ENCODE results near the gene CAMTA1.

Gene CAMTA1

GRCh38 chr1:7010534-7011200, 225.4 kb downstream of the CAMTA1 start:
- no peak for DNase-seq

GRCh38 chr1:7011826-7012225, 226.6 kb downstream of the CAMTA1 start:
- no peak for DNase-seq

DNA sequence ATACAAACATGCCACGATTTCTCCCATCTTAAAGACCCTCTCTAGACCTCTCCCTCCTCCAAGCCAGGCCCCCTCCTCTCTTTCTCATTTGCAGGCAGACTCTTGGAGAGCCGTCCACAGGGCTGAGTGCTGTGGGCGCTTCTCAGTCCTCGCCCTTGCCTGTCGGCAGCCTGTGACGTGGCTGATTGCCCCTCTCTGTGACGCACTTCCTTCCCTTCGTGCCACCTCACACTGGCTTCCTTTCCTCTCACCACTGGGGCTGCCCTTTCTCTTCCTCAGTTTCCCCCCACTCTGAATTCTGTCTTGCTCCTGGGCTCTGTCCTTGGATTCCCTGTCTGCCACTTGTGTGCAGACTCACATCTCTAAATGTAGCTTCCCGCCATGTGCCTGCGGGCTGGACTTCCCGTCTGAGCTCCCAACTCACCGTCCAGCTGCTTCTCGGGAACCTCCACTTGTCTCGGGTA, 227.2 kb downstream of the CAMTA1 start:
- DNase-seq: no peak

- no peak for DNase-seq
Measured at GRCh38 chr1:7013833-7014639, 228.8 kb downstream of the CAMTA1 start.

DNA sequence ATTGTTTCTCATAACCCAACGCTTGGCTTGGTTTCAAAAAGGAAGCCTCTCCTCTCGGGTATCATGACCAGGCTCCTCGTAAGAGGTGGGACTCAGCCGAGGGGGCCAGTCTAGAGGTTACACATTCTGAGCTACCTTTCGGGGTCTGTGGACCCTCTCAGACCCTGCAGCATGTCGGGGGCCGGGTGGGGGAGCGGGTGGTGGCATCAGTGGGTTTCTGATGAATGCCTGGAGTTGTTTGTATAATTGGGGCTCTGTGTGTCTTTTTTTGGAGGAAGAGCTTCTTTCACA, 229.3 kb downstream of the CAMTA1 start:
- DNase-seq: no peak

DNA sequence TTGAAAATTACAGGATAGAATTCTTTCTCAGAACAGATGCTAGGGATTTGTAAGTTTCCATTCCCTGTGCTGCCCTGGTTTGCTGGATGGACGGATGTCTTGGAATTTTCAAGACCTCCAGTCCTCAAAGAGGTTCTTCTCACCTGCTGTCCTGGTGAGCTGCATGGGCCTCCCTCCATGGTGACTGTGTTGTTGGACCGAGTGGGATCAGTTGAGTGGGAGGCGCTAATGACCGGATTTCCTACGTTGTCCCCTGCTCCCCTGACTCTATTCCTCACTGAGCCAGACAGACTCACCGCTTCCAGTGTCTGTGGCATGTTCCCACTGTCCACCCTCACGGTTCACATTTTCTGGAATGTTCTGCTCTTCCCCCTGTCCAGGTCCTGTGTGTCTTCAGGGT, 229.8 kb downstream of the CAMTA1 start:
- DNase-seq: no peak

DNA sequence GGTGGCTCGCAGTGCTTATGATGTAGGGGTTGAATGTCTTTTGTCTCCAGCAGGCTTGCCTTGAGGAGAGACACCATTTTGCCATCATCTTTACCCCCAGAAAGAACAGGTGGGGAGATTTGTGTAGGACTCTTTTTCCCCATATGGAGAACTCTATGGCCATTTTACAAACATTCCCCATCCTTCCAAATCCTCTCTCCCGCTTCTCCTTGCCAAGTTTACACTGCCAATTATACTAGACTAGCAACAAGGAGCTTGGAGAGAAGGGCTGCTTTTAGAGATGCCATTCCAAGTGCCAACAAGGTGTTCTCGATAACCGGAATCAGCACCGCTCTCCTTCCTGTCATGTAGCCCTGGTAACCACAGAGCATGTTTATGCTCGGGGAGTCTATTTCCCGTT, 233.1 kb downstream of the CAMTA1 start:
- no peak for DNase-seq

DNA sequence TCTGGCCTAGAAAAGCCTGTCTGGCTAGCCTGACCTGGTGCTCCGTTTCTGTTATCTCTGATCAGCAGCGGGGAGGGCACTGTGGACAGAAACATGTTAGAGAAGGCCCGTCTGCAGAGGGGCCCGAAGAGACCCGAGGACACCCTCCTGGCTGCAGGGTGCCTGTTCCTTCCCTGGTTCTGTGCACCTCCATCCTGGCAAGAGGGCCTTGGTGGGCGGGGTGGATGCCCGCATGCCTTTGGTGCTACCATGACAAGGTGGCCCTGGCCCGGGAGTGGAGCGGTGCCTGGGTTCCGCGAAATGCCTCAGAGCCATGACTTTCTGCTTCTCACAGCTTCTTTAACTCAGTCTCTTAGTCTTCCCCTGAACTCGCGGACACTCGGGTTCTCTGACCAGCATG, 233.6 kb downstream of the CAMTA1 start:
- no peak for DNase-seq

GRCh38 chr1:7019510-7019909, 234.3 kb downstream of the CAMTA1 start:
- no peak for DNase-seq

DNA sequence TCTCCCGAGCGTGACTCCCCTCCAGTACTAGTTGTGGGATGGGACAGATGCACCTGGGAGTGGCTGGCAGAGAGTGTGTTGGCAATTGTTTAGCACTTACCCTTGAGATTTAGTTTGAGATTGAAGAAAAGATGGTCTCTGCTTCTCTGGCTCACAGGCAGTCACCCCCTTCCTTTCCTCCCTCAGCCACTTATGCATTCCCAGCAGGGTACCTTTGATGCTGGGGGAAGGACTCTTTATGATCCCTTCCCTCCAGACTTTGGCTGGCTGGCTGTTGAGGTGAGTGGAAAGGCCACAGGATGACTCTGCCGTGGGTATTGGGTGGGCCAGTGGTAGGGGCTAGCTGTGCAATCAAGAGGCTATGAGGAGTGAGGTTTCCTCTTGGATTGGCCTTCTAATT, 236.8 kb downstream of the CAMTA1 start:
- no peak for DNase-seq

GRCh38 chr1:7025013-7025412, 239.8 kb downstream of the CAMTA1 start:
- no peak for DNase-seq

DNA sequence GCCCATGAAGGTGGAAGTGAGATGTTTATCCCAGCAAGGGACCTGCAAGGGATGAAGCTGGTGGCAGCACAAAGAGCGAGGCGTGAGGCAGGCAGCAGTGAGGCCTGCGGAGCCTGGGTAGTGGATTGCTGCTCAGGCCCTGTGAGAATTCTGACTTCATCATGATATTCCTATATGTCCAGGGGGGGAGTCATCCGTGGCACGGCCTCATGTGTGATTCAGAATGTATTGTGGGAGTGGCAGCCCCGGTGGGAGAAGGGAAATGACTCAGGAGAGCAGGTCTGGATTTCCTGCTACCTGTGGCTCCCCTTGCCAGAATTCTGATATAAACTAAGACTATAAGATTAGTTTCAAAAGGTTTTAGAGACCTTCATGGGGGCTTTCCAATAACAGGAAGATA, 240.9 kb downstream of the CAMTA1 start:
- no peak for DNase-seq

GRCh38 chr1:7032992-7033391, 247.7 kb downstream of the CAMTA1 start:
- DNase-seq: no peak

DNA sequence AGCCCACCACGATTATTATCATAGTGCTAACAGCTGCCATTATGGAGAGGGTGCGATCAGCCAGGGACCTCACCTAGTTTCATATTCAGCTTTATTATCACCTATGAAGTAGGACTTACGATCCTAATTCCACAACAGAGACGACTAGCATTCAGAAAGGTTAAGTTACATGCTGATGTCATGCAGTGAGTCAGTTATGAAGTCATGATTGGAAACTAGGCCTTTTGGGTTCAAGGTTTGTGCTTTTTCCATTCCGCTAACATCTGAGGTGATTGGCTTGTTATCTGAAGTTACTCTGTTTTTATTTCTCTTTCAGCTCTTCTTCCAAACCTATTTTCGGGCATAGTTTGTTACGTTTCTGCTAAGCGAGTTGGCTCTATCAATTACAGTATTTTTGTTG, 251.1 kb downstream of the CAMTA1 start:
- no peak for DNase-seq

GRCh38 chr1:7039590-7040220, 254.5 kb downstream of the CAMTA1 start:
- DNase-seq: no peak

DNA sequence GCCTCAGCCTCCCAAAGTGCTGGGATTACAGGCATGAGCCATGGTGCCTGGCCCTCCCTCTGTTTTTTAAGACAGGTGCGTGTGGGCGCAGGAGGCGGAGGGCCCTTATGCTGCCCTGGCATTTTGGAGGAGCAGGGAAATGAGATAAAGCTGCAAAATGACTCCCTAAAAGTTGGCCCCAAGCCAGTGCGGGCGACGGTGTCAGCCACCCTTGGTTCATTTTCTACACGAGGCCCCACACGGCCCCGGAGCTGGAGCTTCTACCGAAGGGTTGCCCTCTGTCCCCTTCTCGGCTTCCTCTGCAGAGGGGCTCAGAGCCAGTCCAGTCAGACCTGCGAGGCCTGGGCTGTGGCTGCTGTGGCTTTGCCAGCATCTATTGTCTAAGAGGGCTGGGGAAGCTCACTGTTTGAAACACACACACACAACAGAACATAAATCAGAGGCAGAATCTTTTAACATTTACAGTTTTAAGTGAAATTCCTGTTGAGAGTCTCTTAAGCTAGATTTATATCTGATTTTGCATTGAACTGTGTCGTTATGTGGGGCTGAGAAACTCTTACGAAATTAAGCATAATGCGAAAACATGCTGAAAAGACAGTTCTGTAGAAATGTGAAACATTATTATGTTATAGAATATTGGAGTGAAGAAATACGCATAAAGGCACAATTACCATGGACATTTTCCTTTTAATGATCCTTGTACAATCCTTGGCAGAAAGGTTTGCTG, 255.9 kb downstream of the CAMTA1 start:
- no peak for DNase-seq

DNA sequence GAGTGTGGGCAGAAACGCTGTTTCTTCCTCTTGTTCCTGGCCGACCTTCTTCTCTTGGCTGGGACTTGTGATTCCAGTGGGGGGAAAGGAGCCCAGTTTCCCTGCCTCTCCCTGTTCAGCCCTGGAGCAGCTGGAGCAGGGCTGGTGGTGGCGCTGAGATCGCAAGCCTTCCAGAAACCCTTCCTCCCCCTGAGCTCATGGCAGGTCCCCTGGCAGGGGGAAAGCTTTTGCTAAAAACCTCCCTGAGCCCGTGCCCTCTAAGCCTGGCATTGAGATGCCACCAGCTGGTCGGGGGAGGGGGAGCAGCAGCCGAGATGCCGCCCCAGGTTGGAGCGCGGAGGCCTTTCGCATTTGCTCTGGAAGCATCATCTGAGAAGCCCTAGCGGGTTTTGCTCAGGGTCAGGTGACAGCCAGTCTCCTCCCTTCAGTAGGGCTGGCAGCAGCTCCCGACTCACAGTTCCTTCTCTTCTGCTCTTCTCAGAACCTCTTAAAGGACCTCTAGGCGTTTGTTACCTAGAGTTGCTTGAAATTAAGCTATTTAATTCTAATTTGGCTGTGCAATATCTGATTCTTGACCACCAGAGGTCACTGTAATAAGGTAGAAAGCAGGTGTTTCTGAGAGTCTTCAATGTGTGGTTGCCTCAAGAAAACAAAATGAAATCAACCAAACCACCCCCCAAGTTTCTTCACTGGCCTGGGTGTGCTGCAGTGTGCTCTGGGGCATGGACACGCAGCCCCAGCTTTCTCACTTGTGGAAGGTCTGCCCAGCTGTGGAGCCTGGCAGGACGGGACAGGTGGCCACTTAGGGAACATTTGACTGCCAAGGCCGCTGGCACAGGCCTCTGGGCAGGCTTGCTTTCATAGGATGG, 257.3 kb downstream of the CAMTA1 start:
- no peak for DNase-seq

- DNase-seq: no peak
Measured at GRCh38 chr1:7043191-7043549, 257.9 kb downstream of the CAMTA1 start.

DNA sequence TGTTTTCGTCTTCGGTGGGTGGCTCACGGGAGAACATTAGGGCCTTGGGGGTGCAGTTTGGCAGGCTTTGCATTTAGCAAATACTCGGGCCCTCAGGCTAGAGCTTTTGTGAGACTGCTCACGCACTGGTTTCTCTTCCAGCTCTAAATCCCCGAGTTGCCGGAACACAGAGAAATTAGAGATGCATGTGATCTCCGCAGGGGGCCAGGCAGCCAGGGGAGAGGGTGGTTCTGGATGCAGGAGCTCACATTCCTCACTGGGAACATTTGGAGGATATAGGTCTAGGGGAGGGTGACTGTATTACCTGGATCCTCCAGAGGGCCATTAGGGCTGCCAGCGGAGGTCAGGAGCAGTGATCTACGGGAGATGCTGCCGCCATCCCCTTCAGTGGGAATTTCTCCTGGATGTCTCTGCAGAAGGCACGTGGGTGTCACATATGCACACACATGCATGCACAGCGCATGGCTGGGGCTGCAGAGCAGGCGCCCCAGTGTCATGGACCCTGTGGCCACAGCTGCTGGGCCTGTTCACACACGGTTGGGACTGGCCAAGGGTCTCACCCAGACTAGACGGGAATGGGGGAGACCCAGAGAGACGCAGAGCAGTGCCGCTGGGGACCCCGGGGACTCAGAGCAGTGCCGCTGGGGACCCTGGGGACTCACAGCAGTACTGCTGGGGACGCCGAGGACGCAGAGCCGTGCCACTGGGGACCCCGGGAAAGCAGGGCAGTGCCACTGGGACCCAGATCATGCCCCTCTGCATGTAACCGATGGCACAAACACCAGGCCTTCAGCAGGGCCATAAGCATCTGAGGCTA, 258.7 kb downstream of the CAMTA1 start:
- no peak for DNase-seq

GRCh38 chr1:7045897-7046296, 260.6 kb downstream of the CAMTA1 start:
- no peak for DNase-seq

DNA sequence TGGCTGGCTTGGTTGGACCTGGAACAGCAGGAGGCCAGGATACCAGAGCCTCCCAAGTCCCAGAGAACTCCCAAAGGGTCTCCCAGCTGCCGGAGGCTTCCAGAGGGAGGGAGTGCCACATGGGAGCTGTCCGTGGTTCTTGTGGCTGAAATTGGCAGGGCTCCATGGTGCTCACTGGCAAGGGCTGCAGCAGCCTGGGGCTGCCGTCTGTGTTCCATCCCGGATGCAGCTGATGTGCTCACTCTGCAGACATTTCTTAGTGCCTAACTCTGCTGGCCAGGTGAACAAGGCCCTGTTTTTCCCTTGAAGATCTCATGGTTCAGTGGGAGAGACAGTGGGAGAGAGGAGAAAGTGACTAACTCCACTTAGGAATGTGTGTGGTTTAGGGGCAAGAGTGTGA, 261.1 kb downstream of the CAMTA1 start:
- no peak for DNase-seq

- DNase-seq: no peak
Measured at GRCh38 chr1:7046891-7047290, 261.6 kb downstream of the CAMTA1 start.

Measured in activated naive CD4-positive, alpha-beta T cell (primary cell).